K562 (cell line): Measurements from ENCODE around the gene UBXN1. TPM values are rescaled to one million over a fixed set of nuclear protein-coding genes. Genes with fewer than 3 reads are reported as not detected.
A peak's percentile ranks its signal among the peaks of the same experiment; 100 is the strongest.

Source experiments
- ELF2 ChIP-seq: fragments of 250-450 bp; sonication (Bioruptor Pico); IDR thresholded peaks from 2 replicates; pipeline ENCODE4 v1.5.0; 2021; ENCODE audit warnings: mild to moderate bottlenecking
- ELF4 ChIP-seq: fragments of 450-650 bp; formaldehyde crosslinking; IDR thresholded peaks from 2 replicates; pipeline ENCODE4 v1.4.0; 2022; ENCODE audit warnings: missing genetic modification characterization
- KLF10 ChIP-seq: fragments of 250-450 bp; sonication (Bioruptor Pico); IDR thresholded peaks from 2 replicates; pipeline ENCODE4 v1.6.1; 2021; ENCODE audit warnings: matching md5 sums
- NCOA6 ChIP-seq: fragments of 450-650 bp; IDR thresholded peaks from 2 replicates; pipeline ENCODE4 v1.6.1; 2017; ENCODE audit warnings: mild to moderate bottlenecking
- NR2C2 ChIP-seq, 2 experiments: fragments of 200-800 bp in 1 of 2; sonication (Bioruptor generic) in 1 of 2; sonication (generic) in 1 of 2; formaldehyde crosslinking in 1 of 2; IDR thresholded peaks; 2 replicates each; pipeline versions ENCODE4 v1.6.1 to v1.8.0; 2016 to 2022; ENCODE audit warnings: mild to moderate bottlenecking in 1 of 2, missing compliant biosample characterization in 1 of 2, missing genetic modification characterization in 1 of 2, missing genetic modification reagents in 1 of 2
- RFX7 ChIP-seq: fragments of 250-450 bp; sonication (Bioruptor Pico); IDR thresholded peaks from 2 replicates; pipeline ENCODE4 v1.5.1; 2021; ENCODE audit warnings: mild to moderate bottlenecking
- RUNX1 ChIP-seq: sonication (generic); IDR thresholded peaks from 2 replicates; pipeline ENCODE4 v1.6.1; 2016; ENCODE audit warnings: antibody characterized with exemption, low read depth
- U2AF1 ChIP-seq: fragments of 200-400 bp; formaldehyde crosslinking; optimal IDR thresholded peaks from 2 replicates; pipeline ENCODE3; 2017; ENCODE audit warnings: mild to moderate bottlenecking, low read depth, low read length, moderate library complexity
- ZNF217 ChIP-seq: sonication (generic); formaldehyde crosslinking; IDR thresholded peaks from 2 replicates; pipeline ENCODE4 v1.8.0; 2022; ENCODE audit warnings: mild to moderate bottlenecking, missing genetic modification reagents
- polyA plus RNA-seq, 8 experiments: library from polyadenylated mRNA; depleted of rRNA in 4 of 8; stranded (reverse) in 5 of 8; unstranded in 3 of 8; fragments of >200 nt; fragmentation: Nextera tagmentation in 2 of 8; fragmentation: Illumina TruSeq in 1 of 8; extraction: Ambion mirVana in 2 of 8; extraction: Trizol in 1 of 8; gene quantifications; 2 replicates each; pipeline versions ENCODE4 v1.2.1 to v1.2.3, GENCODE V29; 2011 to 2014; ENCODE audit warnings: inconsistent platforms in 1 of 8, missing spikeins in 1 of 8
- total RNA-seq, 7 experiments: library from RNA; depleted of rRNA in 6 of 7; stranded (reverse); fragments of >200 nt in 6 of 7; fragmentation: Illumina TruSeq in 2 of 7; extraction: Trizol in 2 of 7; gene quantifications; 2 replicates each; pipeline versions ENCODE4 v1.2.1 to v1.2.3, GENCODE V29; 2011 to 2021; ENCODE audit warnings: low replicate concordance in 1 of 7
- TF ChIP-seq, protein P1 (sequence below), 2 experiments: fragments of 450-650 bp; formaldehyde crosslinking in 1 of 2; IDR thresholded peaks; 2 replicates each; pipeline versions ENCODE4 v1.4.0 to v1.6.1; 2014 to 2020; ENCODE audit warnings: mild to moderate bottlenecking in 2 of 2, borderline replicate concordance in 1 of 2, low read depth in 1 of 2
- TF ChIP-seq, protein P2 (sequence below), 2 experiments: fragments of 150-350 bp in 1 of 2; IDR thresholded peaks; 2 replicates each; pipeline ENCODE4 v1.6.1; 2012 to 2016; ENCODE audit warnings: low read depth in 2 of 2, low read length in 2 of 2, mild to moderate bottlenecking in 1 of 2, moderate library complexity in 1 of 2
- TF ChIP-seq, protein P3 (sequence below): fragments of 450-650 bp; formaldehyde crosslinking; IDR thresholded peaks from 2 replicates; pipeline ENCODE4 v1.4.0; 2022; ENCODE audit warnings: missing genetic modification characterization

The UBXN1 gene
- total and polyA plus RNA-seq, 9 of the 15 experiments (the other 6 are each of a cell fraction or from before 2014, with no cell fraction given): 4.8 to 263 (median 99.7) TPM

DNA sequence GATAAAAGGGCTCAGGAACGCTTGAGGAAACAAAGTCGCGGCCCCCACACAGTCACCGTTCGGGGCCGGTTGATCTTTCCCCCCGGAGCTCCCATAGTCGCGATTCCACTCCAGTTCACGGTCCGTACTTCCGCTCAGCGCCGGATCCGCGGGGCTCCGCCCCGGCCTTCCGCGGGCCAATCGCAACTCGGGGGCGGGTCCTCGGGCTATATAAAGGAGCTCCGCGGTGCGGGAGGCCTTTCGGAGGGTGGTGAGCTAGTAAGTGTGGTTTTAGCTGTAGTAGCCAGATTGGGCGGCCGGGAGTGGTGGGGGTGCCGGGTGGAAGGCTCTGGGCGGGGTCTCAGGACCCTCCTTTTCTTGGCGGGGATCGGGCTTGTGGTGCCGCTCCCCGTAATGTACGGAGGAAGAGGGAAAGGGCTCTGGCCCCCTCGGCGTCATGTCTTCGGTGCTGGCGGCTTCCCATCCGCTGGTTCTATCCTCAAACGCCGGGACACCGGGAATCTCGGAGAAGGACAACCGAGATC, 13.7 kb downstream of the UBXN1 start, which contains the start of the genes C11orf98 and CSKMT (continued):
- TF ChIP-seq, protein P1, sequence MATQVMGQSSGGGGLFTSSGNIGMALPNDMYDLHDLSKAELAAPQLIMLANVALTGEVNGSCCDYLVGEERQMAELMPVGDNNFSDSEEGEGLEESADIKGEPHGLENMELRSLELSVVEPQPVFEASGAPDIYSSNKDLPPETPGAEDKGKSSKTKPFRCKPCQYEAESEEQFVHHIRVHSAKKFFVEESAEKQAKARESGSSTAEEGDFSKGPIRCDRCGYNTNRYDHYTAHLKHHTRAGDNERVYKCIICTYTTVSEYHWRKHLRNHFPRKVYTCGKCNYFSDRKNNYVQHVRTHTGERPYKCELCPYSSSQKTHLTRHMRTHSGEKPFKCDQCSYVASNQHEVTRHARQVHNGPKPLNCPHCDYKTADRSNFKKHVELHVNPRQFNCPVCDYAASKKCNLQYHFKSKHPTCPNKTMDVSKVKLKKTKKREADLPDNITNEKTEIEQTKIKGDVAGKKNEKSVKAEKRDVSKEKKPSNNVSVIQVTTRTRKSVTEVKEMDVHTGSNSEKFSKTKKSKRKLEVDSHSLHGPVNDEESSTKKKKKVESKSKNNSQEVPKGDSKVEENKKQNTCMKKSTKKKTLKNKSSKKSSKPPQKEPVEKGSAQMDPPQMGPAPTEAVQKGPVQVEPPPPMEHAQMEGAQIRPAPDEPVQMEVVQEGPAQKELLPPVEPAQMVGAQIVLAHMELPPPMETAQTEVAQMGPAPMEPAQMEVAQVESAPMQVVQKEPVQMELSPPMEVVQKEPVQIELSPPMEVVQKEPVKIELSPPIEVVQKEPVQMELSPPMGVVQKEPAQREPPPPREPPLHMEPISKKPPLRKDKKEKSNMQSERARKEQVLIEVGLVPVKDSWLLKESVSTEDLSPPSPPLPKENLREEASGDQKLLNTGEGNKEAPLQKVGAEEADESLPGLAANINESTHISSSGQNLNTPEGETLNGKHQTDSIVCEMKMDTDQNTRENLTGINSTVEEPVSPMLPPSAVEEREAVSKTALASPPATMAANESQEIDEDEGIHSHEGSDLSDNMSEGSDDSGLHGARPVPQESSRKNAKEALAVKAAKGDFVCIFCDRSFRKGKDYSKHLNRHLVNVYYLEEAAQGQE (IDR thresholded peaks at IDR 0.05; ENCODE audit: borderline replicate concordance): 0 out of 2 replicates have a peak, but pooled peaks have one; percentile 19
- TF ChIP-seq, protein P1 (CRISPR knock-in tag; IDR thresholded peaks at IDR 0.05; ENCODE audit: low read depth): no peak; the same call in 1 of the 2 replicates
- TF ChIP-seq U2AF1 (peak; percentile 19), NCOA6 (0 out of 2 replicates have a peak, but pooled peaks have one; percentile 41), ELF4 (CRISPR knock-in tag) (peak; percentile 53), KLF10 (peak; percentile 76; the same call in 1 of the 2 replicates), ZNF217 (CRISPR knock-in tag) (no peak), NR2C2 (CRISPR knock-in tag; IDR thresholded peaks at IDR 0.05) (no peak), NR2C2 (tag; IDR thresholded peaks at IDR 0.05) (peak; percentile 53; the same call in 1 of the 2 replicates), ELF2 (CRISPR knock-in tag) (peak; percentile 72; the same call in 1 of the 2 replicates), RFX7 (CRISPR knock-in tag) (peak; percentile 81; the same call in 1 of the 2 replicates), RUNX1 (no peak; the same call in 1 of the 2 replicates)
- TF ChIP-seq, protein P2, sequence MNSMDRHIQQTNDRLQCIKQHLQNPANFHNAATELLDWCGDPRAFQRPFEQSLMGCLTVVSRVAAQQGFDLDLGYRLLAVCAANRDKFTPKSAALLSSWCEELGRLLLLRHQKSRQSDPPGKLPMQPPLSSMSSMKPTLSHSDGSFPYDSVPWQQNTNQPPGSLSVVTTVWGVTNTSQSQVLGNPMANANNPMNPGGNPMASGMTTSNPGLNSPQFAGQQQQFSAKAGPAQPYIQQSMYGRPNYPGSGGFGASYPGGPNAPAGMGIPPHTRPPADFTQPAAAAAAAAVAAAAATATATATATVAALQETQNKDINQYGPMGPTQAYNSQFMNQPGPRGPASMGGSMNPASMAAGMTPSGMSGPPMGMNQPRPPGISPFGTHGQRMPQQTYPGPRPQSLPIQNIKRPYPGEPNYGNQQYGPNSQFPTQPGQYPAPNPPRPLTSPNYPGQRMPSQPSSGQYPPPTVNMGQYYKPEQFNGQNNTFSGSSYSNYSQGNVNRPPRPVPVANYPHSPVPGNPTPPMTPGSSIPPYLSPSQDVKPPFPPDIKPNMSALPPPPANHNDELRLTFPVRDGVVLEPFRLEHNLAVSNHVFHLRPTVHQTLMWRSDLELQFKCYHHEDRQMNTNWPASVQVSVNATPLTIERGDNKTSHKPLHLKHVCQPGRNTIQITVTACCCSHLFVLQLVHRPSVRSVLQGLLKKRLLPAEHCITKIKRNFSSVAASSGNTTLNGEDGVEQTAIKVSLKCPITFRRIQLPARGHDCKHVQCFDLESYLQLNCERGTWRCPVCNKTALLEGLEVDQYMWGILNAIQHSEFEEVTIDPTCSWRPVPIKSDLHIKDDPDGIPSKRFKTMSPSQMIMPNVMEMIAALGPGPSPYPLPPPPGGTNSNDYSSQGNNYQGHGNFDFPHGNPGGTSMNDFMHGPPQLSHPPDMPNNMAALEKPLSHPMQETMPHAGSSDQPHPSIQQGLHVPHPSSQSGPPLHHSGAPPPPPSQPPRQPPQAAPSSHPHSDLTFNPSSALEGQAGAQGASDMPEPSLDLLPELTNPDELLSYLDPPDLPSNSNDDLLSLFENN (IDR thresholded peaks at IDR 0.05; ENCODE audit: low read depth in 2 of 2, low read length in 2 of 2): peak in 1 of 2 experiments; percentile 92; a peak in 2 of 4 replicates
- TF ChIP-seq, protein P3, sequence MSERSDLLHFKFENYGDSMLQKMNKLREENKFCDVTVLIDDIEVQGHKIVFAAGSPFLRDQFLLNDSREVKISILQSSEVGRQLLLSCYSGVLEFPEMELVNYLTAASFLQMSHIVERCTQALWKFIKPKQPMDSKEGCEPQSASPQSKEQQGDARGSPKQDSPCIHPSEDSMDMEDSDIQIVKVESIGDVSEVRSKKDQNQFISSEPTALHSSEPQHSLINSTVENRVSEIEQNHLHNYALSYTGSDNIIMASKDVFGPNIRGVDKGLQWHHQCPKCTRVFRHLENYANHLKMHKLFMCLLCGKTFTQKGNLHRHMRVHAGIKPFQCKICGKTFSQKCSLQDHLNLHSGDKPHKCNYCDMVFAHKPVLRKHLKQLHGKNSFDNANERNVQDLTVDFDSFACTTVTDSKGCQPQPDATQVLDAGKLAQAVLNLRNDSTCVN (CRISPR knock-in tag): peak; percentile 92; the same call in 1 of the 2 replicates
